ENCODE data around the gene ADGRG1. TPM values are rescaled to one million over a fixed set of nuclear protein-coding genes. Genes with fewer than 3 reads are reported as not detected.

ADGRG1 gene
- polyA plus RNA-seq, 1 donor: 5.8 TPM

- DNase-seq (ENCODE audit: low read depth): no peak
Observed at GRCh38 chr16:57682809-57683635, 54.6 kb downstream of the ADGRG1 start.

GRCh38 chr16:57683636-57684545 is 55.5 kb downstream of the ADGRG1 start:
- DNase-seq (ENCODE audit: low read depth): no peak

- no peak for DNase-seq (ENCODE audit: low read depth)
Observed at GRCh38 chr16:57684626-57685358, 56.4 kb downstream of the ADGRG1 start.

- no peak for DNase-seq (ENCODE audit: low read depth)
Observed at GRCh38 chr16:57685633-57686032, 57.2 kb downstream of the ADGRG1 start.

GRCh38 chr16:57686577-57686976 is 58.1 kb downstream of the ADGRG1 start:
- DNase-seq (ENCODE audit: low read depth): no peak

GRCh38 chr16:57687363-57687929 is 59.0 kb downstream of the ADGRG1 start:
- DNase-seq (ENCODE audit: low read depth): no peak

- no peak for DNase-seq (ENCODE audit: low read depth)
Observed at GRCh38 chr16:57688487-57688986, 60.1 kb downstream of the ADGRG1 start.

- DNase-seq (ENCODE audit: low read depth): no peak
Observed at GRCh38 chr16:57688987-57689761, 60.7 kb downstream of the ADGRG1 start.

- no peak for DNase-seq (ENCODE audit: low read depth)
Observed at GRCh38 chr16:57689762-57690558, 61.5 kb downstream of the ADGRG1 start.

- DNase-seq (ENCODE audit: low read depth): no peak
Observed at GRCh38 chr16:57690782-57691471, 62.5 kb downstream of the ADGRG1 start.

GRCh38 chr16:57692636-57693035 is 64.2 kb downstream of the ADGRG1 start:
- DNase-seq (ENCODE audit: low read depth): no peak

GRCh38 chr16:57693550-57693949 is 65.1 kb downstream of the ADGRG1 start:
- no peak for DNase-seq (ENCODE audit: low read depth)

GRCh38 chr16:57694231-57694724 is 65.8 kb downstream of the ADGRG1 start:
- DNase-seq (ENCODE audit: low read depth): no peak

- no peak for DNase-seq (ENCODE audit: low read depth)
Observed at GRCh38 chr16:57694725-57695679, 66.6 kb downstream of the ADGRG1 start, which contains the start of gene DRC7. TSS of gene DRC7 (plus strand) at chr16:57694806. CDS start at chr16:57697950, 3,144 bp downstream.

GRCh38 chr16:57695680-57696069 is 67.2 kb downstream of the ADGRG1 start:
- DNase-seq (ENCODE audit: low read depth): no peak

- DNase-seq (ENCODE audit: low read depth): no peak
Observed at GRCh38 chr16:57696240-57696639, 67.8 kb downstream of the ADGRG1 start.

GRCh38 chr16:57697896-57698537 is 69.6 kb downstream of the ADGRG1 start:
- no peak for DNase-seq (ENCODE audit: low read depth)

All from forelimb muscle (tissue), 1 donor.